NCI-H2196 (cell line): Measurements from ENCODE around the gene LIN52.

ENCODE experiments used
- DNase-seq: peaks from one replicate; lab custom pipeline; 2025; ENCODE audit not compliant: unreplicated experiment; lab: John Stamatoyannopoulos, UW

Gene LIN52

DNA sequence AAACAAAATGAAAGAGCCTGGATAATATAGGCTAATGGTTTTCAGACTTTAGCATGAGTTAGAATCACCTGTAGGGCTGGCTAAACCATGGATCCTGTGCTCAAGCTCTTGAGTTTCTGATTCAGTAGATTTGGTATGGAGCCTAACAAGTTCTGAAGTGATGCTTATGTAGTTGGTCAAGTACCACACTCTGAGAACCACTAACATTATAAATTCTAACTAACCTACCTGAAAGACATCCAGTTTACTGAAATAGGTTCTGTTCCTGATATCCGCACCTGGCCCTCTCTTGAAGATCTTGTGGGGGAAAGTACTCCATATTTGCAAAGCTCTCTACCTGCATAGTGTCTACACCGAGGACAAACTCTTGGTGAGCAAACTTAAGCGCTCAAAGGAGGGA is 95.1 kb downstream of the LIN52 start:
- no peak for DNase-seq

DNA sequence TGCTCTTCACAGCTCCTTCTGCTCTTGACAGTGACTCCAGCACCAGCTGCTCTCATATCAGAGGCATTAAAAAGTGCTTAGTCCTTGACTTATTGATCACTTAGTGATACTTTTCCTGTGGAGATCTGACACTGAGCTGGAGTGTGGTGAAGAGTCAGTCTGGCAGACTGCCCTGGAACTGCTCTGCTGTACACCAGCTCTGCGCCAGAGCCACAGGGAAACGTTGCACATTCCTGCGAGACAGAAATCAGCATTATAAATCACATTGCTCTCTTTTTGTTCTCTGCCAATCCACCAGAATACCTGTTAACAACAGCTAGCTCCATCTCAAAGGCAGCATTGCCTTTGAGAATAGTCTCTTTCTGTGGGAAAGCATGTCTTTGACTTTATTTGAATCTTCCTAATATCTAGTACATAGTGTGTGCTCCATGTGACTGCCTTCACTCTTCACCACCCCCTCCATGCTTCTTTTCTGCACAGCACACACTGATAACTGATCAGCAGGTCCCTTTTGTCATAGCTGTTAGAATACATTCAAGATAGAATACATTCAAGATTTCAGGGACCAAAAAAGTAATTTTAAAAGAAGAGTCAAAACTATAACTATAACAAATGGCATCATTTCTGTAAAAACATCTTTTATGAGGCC is 106.3 kb downstream of the LIN52 start:
- no peak for DNase-seq

GRCh38 chr14:74194506-74195274 is 109.9 kb downstream of the LIN52 start:
- no peak for DNase-seq

DNA sequence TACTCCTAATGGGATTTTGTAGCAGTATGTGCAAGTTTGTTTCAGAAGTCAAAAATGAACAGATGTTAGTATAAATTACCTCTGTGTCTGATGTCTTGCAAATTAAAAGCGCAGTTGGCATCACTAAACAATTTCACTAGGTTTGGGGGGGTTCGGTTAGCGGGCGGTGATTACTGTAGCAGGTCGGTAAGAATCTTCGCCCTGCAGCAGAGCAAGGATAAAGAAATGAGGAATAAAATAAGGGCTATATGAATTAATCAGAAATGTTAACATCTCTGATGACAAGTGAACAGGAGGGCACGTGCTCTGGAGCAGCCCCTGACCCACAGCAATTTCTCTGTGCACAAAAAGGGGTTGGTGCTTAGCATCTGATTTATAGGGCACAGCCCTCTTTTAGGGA is 110.9 kb downstream of the LIN52 start:
- DNase-seq, result no peak

- DNase-seq, result no peak
Measured at GRCh38 chr14:74198441-74199234, 113.9 kb downstream of the LIN52 start.

DNA sequence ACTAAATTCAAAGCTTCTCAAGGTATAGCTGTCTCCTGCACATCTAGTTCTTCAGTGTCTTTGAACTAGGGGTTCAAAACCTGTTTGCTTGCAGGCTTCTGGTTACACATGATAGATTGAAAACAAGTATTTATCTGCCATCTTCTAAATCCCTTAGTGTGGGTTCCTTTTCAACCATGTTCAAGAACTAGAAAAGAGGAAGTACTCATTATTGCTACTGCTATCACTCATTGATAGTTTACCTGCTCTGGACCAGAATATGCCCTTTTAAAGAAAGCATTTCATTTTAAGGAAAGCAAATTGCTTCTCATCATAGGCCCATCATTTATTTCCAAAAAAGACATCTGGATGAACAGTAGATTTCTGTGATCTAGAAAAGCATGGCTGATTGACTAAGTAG is 117.4 kb downstream of the LIN52 start:
- no peak for DNase-seq

GRCh38 chr14:74203639-74204038 is 118.9 kb downstream of the LIN52 start:
- no peak for DNase-seq

DNA sequence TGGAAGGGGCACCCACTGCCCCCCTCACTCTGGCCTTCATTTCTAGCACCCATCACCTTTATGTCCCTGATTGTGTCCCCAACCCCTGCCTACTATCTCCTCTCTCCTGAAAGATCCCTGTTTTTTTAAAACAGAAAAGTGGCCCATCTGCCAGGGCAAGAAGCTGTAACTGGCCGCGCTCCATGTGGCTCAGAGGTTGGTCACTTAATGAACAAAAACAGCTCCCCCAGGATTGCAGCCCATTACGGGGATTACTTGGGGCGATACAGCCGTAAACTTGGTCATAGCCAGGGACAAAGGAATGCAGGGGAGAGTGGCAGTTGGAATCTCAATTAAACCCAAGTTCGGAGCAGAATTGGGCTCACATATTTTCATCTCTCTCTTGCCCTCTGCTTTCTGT is 119.7 kb downstream of the LIN52 start:
- DNase-seq, result no peak

GRCh38 chr14:74205882-74206281 is 121.1 kb downstream of the LIN52 start:
- no peak for DNase-seq

DNA sequence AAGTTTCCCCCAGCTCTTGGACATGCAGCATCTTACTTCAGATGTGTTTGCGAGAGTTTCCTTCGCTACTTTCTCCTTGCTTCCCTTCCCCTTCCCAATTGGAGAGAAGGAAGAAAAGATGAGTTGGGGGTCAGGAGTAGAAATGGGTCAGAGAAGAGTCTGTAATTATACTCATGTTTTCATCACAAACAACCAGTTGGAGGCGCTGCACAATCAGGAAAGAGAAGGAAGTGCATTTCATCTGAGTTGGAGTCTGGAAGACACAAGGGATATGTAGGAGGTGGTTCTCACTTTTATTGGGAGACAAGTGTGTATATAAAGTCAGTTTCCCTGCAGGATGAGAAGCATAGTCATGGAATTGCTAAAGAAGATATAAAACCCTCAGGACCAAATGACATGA is 123.2 kb downstream of the LIN52 start:
- DNase-seq, result no peak

DNA sequence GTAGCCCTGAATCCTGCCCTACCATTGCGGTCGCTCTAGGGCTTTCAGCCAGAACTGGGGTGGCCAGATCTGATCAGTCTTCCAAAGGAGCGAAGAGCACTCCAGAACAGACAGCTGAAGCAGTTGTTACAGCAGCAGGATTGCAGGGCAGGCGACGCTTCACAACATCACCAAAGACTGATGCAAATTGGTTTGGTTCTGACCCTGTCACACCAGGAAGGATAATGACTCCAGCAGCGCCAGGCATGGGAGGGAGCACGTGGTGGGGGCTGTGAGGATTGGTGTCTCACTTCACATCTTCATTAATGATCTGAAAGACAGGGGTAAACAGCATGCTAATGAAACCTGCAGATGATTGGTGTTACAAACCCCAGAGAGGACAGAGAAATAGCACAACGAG is 123.9 kb downstream of the LIN52 start:
- DNase-seq, result no peak

- DNase-seq, result no peak
Measured at GRCh38 chr14:74211945-74212580, 127.3 kb downstream of the LIN52 start.

DNA sequence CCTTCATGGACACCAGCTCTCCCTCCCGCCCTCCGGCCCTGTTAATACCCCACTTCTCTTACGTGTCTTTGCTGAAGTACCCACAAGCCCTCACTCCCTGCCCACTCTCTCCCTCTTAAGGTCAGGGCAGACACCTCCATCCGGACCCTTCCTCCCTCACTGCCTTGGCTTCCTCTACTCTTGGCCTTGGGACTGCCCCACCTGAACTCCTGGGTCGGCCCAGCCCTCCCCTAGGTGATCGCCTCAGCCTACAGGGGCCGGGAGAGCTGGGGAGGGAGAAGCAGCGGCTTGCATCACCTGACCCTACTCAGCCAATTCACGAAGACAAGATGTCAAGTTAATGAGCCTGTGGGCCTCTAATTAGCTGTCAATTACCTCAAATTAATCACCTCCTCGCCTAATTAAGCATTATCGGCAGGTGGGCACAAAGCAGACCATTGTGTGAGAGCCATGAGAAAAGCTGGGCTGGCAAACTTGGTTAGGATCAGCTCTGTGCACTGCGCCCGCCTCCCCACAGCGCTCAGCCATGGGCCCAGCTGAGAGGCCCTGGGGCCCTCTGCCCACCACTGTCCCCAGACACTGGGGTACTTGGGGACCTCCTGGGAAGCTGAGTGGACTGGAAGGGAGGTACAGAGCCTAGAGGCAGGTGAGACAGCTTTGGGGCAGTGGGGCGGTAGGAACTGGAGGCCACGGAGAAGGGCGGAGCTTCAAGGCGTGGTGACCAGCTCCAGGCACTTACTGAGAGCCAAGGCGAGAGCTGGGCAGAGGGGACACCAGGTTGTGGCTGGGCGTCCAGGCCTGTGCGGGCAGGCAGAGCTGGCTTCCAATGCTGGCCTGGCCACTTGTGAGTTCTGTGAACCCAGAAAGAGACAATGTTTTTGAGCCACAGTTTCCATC is 129.4 kb downstream of the LIN52 start:
- DNase-seq, result no peak

DNA sequence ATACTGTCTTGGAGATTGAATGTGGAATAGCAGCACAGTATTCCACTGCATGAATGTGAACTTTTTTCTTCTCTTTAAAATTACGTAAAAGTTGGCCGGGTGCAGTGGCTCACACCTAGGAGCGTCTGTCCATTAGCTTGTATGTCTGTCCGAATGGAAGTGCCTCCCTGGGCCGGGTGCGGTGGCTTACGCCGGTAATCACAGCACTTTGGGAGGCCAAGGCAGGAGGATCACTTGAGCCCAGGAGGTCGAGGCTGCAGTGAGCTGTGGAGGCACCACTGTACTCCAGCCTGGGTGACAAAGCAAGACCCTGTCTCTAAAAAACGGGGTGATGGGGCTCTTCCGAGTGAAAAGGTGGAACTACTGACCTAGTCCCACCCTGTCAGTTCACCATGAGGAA is 131.9 kb downstream of the LIN52 start:
- DNase-seq, result no peak

DNA sequence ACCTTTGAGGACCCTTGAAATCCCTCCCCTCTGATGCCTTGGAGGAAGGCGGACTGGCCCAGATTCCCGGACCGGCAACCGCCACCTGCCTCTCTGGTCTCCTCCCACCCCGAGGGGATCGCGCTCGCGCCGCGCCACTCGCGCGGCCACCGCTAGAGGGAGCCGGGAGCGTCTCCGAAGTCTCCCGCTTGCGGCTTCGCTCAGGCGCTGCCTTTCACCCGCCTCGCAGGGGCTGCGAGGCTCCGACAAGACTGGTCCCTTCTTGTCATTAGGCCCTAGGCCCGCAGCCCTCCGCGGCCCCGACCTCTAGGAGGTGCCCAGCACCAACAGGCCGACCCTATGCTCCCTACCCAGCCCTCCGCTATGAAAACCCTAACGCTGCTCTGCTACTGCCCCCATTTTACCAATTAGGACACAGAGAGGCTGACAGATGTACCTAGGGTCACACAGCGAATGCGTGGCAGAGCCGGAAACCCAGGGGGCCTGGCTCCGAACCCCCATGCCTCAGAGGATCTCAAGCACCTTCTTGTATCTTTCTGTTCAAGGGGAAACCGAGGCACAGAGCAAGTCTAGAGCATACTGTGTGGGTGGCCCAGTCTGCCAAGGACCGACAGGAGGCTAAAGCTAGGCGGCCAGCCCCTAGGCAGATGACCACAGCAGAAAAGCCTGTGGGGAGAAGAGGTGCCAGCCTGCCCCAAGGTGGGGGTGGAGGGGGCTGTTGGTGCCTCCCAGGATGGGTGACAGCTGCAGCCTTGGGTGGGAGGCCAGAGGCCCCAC is 133.1 kb downstream of the LIN52 start:
- peak; percentile 85 for DNase-seq

GRCh38 chr14:74218462-74218861 is 133.7 kb downstream of the LIN52 start:
- no peak for DNase-seq

DNA sequence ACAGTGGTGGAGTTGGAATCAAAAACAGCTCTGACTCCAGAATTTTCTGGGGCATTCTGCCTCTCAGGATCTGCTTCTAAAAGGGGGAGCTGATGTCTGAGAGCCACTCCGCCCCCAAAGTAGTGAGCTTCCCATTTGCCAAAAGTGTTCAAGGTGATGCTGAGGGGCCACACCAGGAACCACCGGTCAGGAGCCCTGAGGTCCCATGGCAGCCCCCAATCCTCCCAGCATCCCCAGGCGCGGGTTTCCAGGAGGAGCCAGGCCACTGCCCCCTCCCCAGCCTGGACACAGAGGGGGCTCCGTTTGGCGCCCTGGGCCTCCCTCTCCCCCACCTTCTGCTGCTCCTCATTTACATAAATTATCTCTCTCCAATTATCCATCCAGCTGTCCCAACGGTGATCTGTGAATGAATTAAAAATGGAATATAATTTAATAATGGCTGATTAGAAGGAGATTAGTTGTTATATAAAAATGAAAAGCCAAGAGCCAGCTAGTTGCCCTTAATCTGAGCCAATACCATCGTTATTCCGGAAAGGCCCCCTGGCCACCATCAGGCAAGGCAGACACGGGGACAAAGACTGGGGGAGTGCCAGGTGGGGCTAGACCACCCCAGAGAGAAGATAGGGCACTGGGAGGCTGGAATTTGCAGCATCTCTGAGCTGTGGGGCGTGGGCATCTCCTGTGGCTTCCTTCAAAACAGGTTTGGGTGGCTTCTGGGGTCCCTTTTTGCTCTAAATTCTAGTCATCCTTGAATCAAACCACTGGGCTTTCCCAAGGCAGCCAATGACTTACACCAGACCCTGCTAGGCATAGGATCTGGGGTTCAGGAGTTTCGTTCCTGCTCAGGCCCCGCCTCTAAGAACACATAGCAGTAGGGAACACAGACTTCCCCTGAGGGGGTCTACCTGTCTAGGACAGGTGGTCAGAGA is 134.8 kb downstream of the LIN52 start:
- DNase-seq, result no peak

DNA sequence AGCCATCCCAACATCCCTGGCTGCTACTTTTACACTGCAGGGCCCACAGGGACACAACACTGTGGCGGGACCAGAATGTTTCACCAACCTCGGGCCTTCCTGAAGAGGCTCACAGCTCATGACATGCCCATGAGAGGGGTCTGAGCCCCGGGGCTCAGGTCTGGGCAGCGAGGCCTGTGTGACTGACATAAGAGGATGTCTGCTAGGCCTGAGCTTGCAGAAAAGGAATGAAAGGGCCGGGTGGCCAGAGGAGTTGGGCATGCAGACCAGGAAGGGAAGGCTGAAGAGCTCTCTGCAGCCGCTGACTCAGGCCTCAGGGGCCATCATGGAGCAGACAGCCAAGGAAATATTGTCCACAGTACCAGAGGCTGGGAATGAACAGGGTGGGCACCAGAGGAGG is 136.2 kb downstream of the LIN52 start:
- no peak for DNase-seq

DNA sequence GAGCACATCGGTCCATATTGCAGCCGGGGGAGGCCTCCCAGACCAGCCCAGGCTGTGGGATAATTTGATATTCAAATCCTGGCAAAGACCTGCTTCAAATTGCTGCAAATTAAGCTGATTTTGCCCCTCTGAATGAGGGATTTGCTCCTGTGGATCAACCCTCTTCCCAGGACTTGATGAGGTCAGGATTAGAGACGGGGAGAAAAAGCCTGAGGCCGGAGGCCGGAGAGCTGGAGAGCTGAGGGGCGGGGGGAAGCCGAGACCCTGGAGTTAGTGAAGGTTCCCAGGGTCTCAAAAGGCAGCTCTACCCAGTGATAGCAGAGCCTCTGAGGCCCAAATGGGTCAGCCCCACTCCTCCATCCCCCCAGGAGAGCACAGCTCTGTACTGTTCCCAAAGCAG is 137.0 kb downstream of the LIN52 start:
- no peak for DNase-seq
